ENCODE measurements around the gene HCFC1.

Gene HCFC1

DNA sequence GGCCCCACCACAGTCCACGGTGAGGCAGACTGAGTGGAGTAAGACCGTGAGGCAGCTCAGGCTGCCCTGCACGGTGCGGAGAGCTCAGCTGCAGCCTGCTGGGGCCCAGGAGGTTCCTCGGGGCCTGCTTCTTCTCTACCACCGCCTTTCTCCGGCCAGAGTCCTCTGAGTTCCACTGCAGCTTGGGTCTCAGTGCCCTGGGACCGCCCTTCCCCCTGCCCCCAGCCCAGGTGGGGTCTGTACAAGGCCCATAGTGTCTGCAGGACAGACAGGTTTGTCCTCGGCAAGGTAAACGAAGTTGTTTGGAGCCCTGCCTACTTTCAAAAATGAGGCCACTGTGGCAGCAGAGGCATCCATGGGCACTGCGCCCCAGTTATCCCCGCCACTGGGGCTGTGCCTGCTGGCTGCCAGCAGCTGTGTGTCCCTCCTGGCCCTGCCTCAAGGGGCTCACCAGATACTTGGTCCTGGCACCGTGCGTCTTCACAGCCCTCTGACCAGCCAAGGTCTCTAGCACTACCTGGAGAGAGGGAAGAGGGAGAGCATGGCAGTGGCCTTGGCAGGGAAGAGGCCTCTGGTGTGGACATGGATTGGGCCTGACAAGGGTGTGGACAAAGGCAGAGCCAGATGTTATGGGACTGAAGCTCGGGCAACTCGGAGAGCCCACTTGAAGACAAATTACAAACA lies 44.1 kb upstream of the HCFC1 start:
- ATAC-seq (ENCODE audit: low read depth) = no peak
- Histone ChIP-seq H3K4me1 (ENCODE audit: insufficient read depth, poor library complexity, severe bottlenecking) (peaks cover under 1% of the 10 kb centered on the region), H3K4me3 (ENCODE audit: severe bottlenecking) (no peak overlapping the region), H3K27ac (ENCODE audit: poor library complexity, severe bottlenecking) (no peak overlapping the region), H3K36me3 (ENCODE audit: low read depth) (peaks cover 58% of the 10 kb centered on the region), H3K27me3 (ENCODE audit: insufficient read depth, poor library complexity, severe bottlenecking) (no peaks in the 10 kb centered on the region), H3K9me3 (ENCODE audit: severe bottlenecking) (no peaks in the 10 kb centered on the region)
- DNase-seq (ENCODE audit: low spot score) = no peak
- TF ChIP-seq, protein P1, sequence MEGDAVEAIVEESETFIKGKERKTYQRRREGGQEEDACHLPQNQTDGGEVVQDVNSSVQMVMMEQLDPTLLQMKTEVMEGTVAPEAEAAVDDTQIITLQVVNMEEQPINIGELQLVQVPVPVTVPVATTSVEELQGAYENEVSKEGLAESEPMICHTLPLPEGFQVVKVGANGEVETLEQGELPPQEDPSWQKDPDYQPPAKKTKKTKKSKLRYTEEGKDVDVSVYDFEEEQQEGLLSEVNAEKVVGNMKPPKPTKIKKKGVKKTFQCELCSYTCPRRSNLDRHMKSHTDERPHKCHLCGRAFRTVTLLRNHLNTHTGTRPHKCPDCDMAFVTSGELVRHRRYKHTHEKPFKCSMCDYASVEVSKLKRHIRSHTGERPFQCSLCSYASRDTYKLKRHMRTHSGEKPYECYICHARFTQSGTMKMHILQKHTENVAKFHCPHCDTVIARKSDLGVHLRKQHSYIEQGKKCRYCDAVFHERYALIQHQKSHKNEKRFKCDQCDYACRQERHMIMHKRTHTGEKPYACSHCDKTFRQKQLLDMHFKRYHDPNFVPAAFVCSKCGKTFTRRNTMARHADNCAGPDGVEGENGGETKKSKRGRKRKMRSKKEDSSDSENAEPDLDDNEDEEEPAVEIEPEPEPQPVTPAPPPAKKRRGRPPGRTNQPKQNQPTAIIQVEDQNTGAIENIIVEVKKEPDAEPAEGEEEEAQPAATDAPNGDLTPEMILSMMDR (IDR thresholded peaks at IDR 0.05; ENCODE audit: poor library complexity, severe bottlenecking) = no peak

DNA sequence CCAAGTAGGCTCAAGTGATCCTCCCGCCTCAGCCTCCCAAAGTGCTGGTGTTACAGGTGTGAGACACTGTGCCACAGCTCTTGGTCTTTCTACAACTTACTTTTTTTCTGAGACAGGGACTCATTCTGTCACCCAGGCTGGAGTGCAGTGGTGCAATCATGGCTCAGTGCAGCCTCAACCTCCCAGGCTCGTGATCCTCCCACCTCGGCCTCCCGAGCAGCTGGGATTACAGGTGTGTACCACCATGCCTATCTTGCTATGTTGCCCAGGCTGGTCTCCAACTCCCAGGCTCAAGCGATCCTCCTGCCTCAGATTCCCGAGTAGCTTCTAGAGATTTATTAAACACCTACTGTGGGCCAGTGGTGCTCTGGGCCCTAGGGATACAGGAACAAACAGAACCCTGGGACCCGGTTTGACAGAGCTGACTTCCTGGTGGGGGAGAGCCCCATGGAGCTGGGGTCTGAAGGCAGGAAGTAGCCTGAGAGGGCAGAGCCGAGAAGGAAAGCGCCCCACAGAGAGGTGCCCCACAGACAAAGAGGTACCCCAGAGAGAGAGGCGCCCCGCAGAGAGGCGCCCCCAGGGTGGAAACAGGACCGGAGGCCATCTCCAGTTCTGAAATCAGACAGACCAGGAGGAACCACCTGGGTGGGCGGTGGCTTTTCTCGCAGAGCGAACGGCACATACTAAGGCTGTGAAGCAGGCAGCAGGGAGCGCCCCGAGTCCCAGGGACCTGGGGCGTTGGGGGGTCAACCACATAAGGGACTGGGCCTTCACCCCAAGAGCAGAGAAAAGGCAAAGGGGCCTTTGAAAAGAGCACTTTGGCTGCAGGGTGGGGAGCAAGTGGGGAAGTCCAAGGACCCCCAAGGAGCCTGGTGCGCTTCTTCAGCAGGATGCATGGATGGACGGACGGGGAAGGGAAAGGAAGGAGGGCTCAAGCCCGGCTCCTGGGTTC lies 43.1 kb upstream of the HCFC1 start:
- H3K9me3 ChIP-seq (ENCODE audit: severe bottlenecking) = no peaks in the 10 kb centered on the region
- no peak for DNase-seq (ENCODE audit: low spot score)
- no peak for ATAC-seq (ENCODE audit: low read depth)
- H3K27ac ChIP-seq (ENCODE audit: poor library complexity, severe bottlenecking) = no peak overlapping the region
- H3K4me1 ChIP-seq (ENCODE audit: insufficient read depth, poor library complexity, severe bottlenecking) = peaks cover 8% of the 10 kb centered on the region
- no peaks in the 10 kb centered on the region for H3K27me3 ChIP-seq (ENCODE audit: insufficient read depth, poor library complexity, severe bottlenecking)
- peaks cover 63% of the 10 kb centered on the region for H3K36me3 ChIP-seq (ENCODE audit: low read depth)
- TF ChIP-seq, protein P1 (IDR thresholded peaks at IDR 0.05; ENCODE audit: poor library complexity, severe bottlenecking) = no peak
- no peak overlapping the region for H3K4me3 ChIP-seq (ENCODE audit: severe bottlenecking)

DNA sequence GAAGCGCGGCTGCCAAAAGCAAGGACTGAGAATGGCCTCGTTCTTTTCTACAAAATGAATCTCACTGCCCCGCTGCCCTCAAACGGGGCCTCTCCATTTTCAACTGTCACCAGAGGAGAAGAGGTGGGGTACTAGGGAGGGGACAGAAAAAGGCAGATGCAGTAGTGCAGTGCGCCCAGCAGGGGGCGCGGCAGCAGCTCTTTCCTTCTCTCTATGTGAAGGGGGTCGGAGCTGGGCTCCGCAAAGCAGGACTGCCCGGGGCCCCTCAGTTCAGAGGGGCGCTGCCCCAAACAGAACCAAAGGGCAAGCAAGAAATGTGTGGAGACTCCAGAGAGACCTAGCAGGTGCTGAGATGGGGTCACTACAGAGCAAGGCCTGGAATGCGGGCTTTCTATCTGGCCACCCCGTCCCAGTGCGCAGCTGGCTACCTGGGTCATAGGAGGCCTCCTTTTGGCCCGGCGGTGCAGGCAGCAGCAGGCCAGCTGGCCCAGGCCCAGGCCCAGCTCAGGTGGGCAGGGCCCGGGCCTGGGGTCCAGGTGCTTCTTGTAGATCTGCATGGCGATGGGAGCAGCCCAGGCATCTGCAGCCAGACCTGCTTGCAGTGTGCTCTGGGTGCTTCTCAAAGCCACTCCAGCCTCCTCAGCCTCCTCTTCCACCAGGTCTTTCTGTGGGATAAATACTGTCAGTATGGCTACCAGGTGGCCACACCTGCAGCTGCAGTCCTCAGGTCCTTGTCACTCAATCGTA lies 42.2 kb upstream of the HCFC1 start:
- Histone ChIP-seq H3K9me3 (ENCODE audit: severe bottlenecking) (no peaks in the 10 kb centered on the region), H3K27me3 (ENCODE audit: insufficient read depth, poor library complexity, severe bottlenecking) (no peaks in the 10 kb centered on the region), H3K4me3 (ENCODE audit: severe bottlenecking) (no peak overlapping the region), H3K27ac (ENCODE audit: poor library complexity, severe bottlenecking) (no peak overlapping the region), H3K36me3 (ENCODE audit: low read depth) (peaks cover 63% of the 10 kb centered on the region), H3K4me1 (ENCODE audit: insufficient read depth, poor library complexity, severe bottlenecking) (peaks cover 8% of the 10 kb centered on the region)
- TF ChIP-seq, protein P1 (IDR thresholded peaks at IDR 0.05; ENCODE audit: poor library complexity, severe bottlenecking) = peak; percentile 70
- ATAC-seq (ENCODE audit: low read depth) = 0 out of 3 replicates have a peak, but pooled peaks have one; percentile 46
- no peak for DNase-seq (ENCODE audit: low spot score)

DNA sequence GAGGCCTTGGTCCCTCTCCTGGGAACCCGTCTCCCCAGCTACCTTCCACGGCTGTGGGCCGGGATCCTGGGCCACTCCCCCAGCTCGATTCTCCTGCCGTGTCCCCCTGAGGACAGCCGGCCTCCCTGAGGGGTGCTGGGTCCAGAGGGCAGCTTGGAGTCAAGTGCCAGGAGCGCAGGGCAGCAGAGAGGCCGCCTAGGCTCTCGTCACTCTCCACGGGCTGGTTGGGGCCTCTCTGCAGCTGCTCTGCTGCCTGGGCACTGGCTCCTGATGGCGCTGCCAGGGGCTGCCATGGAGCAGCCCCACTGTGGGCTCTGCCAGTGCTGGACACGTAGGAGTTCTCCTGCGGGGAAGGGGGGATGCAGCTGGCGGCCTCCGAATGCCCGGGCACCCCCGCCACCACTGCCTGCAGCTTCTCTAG lies 41.4 kb upstream of the HCFC1 start:
- no peaks in the 10 kb centered on the region for H3K9me3 ChIP-seq (ENCODE audit: severe bottlenecking)
- DNase-seq (ENCODE audit: low spot score) = no peak
- no peak for ATAC-seq (ENCODE audit: low read depth)
- H3K4me3 ChIP-seq (ENCODE audit: severe bottlenecking) = no peak overlapping the region
- TF ChIP-seq, protein P1 (IDR thresholded peaks at IDR 0.05; ENCODE audit: poor library complexity, severe bottlenecking) = no peak
- H3K27ac ChIP-seq (ENCODE audit: poor library complexity, severe bottlenecking) = no peak overlapping the region
- no peaks in the 10 kb centered on the region for H3K27me3 ChIP-seq (ENCODE audit: insufficient read depth, poor library complexity, severe bottlenecking)
- peaks cover 8% of the 10 kb centered on the region for H3K4me1 ChIP-seq (ENCODE audit: insufficient read depth, poor library complexity, severe bottlenecking)
- peaks cover 62% of the 10 kb centered on the region for H3K36me3 ChIP-seq (ENCODE audit: low read depth)
